Pulmonary artery endothelial cell (primary cell): ENCODE data around the gene ASB18. TPM values are rescaled to one million over a fixed set of nuclear protein-coding genes. Genes with fewer than 3 reads are reported as not detected.

Experiments
- DNase-seq: peaks from one replicate; pipeline ENCODE4 v3.0.0-alpha.2; 2011; ENCODE audit warnings: low read depth, low spot score
- total RNA-seq: library from RNA; depleted of rRNA; stranded (reverse); fragments of >200 nt; gene quantifications from 2 replicates; pipeline ENCODE4 v1.2.3, GENCODE V29; 2014

Gene ASB18
- total RNA-seq, 1 donor from 2014 or later = not detected

DNA sequence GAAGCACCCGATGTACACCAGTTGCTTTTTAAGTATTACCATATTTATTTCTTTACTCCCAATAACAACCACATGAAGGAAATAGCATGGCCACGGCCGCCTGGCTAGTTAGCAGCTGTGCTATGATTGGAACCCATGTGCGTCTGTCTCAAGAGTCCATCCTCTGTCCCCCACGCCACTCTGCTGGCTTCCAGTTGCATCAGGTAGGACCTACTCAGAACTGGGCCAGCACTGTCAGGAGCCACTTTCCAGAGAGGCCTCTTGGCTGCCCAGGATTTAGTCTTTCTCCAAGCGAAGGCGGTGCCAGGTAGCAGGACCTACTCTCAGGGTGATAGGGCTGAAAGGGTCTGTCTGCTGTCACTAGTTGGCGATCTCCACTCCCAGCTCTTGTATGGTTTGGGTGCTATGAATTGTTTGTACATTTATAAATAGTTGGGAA, 22.1 kb downstream of the ASB18 start:
- no peak for DNase-seq

DNA sequence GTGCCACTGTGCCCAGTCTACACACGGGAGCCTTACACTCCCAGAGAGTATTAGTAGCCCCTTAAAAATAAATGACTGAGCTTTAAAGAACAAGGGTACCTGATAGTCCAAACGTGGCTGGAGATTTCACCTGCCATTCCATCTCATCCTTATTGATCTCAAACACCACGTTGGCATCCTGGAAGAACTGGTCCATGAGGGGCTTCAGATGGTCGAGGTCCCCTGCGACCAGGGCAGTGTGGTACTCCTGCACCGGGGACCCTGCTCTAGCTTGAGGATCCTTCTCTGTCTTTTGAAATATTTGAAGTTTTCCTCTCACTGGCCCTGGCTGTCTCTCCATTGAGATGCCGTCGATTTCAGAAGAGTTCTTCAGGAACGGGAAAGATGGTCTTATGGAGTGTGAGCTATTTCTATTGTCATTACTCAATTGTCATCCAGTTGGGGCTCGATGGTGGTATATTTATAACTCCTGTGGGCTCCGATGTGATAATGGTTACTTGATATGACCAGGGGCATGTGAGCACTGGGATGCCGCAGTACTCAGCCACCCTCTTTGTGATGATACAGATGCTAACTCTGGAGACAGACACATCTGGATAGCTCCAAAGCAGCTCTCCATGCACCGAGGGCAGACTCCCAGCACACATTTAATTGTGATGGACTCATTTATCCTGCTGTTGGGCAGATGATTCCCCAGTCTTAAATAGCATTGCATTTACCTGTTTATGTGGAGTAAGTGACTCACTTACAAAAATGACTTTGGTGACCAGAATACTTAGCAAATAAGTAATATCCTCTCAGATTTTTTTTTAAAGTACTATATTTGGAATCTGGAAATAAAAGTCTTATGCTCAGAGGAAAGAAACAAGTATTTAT, 22.8 kb downstream of the ASB18 start:
- no peak for DNase-seq

DNA sequence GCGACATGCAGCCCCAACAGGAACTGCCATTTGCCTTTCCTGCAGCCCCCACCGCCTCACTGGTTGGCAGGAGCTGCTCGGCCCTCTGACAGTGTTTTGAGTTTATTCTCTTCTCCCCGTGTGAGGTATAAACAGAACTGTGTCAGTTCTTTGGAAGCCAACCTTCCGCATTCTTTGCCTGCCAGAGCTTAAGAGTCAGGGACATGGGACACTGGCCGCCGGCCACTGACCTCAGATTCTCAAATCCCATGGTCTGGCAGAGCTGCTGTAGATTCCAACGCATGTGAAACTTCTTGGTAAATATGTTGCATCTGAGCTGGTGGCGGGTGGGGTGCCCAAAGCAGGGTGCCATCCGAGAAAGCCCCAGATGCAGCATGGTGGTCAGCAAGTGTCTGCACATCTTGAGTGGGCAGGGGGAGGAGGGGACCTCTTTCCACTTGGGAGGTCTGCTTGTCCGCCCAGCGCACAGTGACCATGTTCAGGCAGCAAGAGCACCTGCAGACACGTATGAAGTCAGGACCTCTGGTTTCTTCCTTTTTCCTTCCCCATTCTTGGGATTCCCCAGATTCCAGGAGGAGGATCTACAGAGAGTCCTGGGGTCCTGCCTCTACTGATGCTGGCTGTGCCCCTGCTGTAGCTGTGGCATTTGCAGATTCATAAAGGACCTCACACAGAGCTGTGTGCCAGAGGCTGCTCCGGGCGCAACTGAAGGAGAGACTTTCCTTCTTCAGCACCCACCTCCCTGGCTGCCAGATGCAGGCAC, 23.8 kb downstream of the ASB18 start:
- no peak for DNase-seq

DNA sequence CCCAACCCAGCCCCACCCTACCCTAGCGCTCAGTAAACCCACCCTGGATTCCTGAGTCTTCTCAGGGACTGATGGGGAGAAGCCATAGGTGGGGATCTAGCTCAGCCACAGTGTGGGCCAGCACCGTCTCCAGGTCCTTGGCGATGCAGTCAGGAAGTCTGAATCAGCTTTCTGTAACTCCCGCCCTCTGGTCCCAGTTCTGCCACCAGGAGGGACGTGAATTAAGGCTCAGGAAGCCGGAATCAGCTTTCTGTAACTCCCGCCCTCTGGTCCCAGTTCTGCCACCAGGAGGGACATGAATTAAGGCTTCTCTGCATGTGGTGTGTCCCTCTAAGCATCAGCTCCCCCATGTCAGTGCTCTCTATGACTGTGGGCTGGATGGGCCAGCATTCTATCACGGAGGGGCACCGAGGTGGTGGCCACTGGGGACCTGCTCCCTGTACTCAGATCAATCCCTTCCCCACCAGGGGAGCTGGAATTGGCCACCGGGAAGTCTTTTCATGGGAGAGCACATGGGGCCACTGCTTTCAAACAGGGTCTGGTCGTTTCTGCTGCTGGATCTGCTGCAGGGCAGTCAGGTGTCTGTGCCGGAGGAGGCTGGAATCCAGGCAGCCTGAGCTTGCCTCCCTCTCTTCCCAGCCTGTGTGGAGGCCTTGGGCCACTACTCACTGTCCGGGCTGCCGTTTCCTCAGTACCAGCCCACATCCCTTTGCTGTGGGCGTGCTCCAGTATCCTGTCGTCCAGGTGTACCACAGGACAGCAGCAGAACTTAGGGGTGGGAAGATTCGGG, 24.7 kb downstream of the ASB18 start:
- no peak for DNase-seq

DNA sequence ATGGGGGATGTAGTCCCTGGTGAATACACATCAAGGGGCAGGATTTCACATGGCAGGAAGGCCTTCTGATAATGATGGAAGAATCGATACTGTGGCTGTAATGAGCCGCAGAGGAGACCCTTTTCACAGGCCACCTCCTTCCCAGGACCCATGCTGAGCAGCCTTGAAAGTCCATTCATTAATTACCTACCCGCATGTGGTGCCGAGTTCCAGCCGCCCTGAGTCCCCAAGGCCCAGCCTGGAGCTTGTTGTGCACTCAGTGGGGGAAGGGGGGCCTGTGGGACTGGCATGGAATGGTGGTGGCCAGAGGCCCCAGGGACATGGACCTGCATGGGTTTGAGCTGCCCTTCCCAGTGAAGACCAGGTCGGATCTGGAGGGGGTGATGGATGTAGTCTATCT, 25.5 kb downstream of the ASB18 start:
- no peak for DNase-seq

DNA sequence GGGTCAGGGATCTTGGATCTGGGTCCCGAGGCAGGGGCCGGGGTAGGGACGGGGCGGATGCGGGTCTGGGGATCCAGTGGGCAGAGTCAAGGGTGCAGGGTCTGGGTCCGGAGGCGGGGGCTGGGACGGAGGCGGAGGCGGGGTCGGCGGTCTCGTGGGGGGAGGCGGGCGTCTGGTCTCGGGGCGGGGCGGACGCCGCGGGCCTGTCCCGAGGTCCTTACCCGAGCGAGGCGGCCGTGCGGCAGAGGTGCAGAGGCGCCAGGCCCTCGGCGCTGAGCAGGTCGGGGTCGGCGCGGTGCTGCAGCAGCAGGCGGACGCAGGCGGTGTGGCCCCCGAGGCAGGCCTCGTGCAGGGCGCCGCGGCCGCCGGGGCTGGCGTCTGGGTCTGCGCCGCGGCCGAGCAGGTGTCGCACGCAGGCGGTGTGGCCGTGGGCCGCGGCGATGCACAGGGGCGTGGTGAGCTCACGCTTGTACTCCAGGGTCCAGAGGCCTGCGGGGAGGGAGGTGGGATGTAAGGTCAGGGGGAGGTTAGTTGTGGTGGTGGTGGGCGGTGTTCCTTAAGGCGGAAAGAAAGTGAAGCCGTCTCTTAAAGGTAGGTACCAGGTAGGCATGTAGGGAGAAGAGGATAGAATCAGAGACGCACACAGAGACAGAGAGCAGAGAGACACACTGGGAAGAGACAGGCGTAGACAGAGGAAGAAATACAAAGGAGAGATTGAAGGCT, 26.6 kb downstream of the ASB18 start:
- DNase-seq = no peak

DNA sequence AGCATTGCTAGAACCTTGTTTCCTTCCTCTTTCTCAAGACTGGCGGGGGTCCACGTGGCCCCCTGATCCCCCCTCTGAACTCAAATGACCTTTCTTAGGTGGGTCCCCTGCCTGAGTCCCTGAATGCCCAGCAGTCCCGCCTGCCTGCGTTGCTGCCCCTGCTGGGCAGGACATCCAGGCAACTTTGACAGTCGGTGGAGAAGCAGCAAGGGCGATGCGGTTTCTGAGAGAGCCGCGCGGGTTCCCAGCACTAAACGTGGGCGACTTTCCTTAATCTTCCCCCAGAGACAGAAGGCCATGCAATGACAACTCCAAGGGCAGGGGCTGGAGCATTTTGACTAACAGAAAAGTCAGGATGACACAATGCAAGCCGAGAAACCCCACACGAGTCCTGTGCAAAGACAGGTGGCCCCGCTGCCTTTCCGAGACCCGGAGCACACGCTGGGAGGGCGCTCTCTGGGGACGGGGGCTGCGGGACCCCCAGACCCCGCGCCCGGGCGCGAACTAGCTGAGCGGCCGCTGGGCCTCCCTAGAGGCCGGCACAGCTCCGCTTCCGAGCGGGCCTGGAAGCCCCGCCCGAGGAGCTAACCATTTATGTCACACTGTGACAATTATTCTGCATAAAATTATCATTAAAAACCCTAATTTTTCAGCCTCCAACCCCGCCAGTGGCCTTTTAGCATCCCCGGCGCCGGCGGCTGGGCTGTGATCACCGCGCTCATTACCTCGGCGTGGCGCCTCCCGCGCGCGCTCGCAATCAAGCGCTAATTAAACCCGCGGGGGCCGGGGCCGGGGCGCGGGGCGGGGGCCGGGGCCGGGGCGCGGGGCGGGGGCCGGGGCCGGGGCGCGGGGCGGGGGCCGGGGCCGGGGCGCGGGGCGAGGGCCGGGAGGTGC, 27.4 kb downstream of the ASB18 start:
- no peak for DNase-seq

DNA sequence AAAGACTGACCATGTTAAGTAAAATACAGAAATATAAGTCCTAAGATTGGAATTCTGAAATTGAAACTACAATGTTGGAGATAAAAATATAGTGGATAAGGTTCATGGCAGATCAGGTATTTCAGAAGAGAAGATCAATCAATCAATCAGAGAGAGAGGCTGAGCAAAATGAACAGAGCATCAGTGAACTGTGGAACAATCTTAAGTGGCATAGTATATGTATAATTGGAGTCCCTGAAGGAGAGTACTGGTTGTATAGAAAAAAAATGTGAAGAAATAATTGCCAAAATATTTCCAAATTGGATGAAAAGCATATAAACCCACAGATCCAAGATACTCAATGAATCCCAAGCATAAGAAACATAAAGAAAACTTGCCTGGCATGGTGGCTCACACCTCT, 35.0 kb downstream of the ASB18 start:
- DNase-seq = no peak

DNA sequence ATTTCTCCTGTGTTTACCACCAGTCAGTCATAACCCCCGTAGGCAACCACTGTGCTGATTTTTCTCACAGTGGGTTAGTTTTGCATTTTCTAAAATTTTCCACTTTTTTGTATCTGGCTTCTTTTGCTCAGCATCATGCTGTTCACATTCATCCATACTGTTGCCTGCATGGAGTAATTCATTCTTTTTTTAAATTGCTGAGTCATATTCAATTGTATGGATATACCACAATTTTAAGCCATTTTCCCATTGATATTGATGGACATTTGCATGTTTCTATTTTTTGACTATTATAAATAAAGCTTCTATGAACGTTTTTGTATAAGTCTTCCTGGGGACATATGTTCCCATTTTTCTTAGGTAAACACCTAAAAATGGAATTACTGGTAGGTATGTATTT, 40.5 kb downstream of the ASB18 start:
- DNase-seq = no peak

DNA sequence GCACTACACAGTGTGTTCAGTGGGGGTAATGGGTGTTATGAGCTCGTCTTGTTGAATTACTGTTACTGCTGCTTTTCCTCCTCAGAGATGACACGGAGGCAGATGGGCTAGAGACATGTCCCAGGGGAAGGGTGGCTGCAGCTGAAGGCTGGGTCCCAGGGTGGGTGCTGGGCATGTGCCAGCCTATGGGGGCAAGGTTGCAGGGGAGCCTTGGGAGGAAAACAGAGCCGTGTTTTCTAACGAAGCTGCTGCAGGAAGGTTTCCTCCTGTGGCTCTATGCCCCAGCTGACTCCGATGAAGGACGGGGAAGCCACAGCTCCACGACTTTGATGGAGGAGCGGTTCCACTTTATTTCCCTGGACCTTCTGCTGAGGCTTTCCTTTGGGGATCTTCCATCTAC, 42.4 kb downstream of the ASB18 start:
- no peak for DNase-seq

DNA sequence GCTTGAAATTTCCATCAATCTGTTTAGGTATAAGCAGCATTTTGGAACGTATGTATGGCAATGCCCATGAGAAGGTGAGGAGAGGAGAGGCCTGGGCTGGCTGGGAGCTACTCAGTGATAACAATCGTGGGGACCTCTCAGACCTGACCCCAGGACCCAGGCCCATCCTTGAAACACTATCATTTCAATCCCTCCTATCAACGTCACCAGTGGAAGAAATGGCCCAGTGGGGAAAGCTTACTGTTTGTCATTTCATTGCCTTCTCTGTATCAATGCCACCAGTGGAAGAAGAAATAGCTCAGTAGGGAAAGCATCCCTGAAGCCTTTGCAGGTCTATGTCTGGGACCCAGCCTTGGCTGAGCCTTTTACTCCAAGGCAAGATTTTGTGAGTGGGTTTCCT, 44.8 kb downstream of the ASB18 start:
- DNase-seq = no peak

DNA sequence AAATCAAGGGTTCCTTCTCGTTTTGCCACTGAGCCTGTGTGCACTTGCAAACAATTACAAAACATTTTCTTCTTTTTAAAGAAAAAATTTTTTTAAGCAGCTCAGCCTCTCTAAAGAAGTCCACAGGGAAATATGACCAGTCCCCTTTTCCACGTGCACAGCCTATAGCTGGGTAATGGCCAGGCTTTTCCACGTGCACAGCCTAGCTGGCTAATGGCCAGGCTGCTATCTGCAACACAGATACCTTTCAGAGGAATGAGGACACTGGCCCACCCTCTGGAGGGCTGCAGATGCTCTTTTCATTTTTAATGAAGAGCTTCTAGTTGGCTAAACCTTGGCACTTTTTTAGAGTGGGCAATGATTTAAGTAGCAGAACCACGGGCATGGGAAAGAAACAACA, 46.3 kb downstream of the ASB18 start:
- no peak for DNase-seq

DNA sequence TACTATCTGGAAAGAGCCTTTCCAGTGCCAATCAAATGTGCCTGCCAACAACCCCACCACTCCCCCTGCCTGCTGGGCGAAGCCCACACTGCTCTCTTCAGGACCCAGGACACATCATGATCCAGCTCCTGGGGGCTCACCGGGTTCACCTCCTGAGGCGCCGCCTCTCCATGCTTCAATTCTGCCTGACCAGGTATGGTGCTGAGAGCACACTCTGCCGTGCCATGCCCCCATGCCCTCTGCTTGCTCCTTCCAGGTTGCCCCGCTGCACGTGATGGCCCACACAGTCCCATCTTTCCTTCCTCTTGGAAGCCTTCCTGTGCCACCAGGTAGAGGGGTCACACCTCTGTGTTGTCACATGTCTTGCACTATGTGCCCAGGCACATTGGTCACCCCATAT, 47.5 kb downstream of the ASB18 start:
- DNase-seq = no peak

DNA sequence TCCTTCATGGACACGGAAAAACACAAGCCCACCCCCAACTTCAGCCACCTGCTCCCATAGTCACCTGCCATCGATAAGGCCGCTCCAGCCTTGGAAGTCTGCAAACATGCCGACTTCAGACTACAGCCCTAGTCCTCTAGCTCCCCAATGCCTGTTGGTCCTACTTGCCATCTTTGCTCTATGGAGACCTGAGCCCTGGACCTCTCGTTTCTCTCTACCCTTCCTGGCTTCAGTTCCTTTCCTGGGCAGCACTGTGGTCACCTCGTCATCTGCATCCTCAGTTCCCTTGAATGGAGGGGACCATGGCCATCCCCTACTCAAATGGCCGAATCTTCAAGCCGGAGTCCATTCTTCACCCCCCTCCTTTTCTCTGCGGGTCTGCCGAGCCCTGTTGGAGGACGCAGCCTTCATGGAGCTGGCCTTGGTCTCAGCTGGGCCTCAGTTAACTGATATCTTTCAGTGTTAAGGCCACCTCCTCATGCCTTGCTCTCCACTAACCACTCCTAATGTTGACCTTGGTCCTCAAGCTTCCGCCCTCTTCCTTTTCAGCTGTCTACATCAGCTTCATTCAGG, 48.4 kb downstream of the ASB18 start:
- no peak for DNase-seq

DNA sequence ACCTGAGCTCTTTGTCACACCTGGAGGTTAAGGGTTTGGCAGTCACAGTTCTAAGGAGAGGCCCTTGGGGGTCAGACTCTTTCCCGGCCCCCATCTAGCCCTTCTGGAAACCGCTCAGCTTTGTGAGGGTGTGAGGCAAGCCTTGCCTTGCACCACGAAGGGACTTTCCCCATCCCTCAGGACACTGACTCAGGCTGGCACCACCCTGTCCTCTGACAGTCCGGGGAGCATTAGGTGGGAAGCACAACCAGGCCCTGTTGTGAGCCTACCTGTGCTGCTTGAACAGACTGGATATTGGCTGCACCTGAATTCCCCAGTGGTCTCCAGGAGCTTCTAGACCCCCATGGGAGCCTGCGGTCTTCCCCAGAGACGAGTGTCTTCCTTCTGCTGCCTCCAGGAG, 49.0 kb downstream of the ASB18 start:
- no peak for DNase-seq

DNA sequence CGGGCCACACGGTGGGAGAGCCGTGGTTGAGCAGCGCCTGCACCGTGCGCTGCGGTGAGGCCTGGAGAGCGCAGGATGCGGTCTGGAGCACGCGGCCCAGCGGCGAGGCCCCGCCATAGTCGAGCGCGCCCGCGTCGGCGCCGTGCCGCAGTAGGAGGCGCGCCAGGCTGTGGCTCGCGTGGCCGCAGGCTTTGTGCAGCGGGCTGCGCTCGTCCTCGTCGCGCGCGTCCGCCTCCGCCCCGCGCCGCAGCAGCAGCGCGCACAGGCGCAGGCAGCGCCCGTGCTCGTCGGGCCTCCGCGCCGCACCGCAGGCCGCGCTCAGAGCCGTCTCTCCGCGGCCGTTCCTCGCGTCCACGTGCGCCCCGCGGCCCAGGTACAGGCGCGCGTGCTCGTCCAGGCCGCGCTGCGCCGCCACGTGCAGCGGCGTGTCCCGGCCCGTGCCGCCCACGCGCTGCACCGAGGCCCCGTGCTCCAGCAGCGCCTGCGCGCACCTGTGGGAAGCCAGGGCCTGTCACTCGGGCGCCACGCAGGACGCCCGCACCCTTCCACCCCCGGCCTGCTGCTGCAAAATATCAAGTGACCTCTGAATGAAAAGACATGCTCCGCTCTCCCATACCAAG, 49.7 kb downstream of the ASB18 start:
- no peak for DNase-seq

DNA sequence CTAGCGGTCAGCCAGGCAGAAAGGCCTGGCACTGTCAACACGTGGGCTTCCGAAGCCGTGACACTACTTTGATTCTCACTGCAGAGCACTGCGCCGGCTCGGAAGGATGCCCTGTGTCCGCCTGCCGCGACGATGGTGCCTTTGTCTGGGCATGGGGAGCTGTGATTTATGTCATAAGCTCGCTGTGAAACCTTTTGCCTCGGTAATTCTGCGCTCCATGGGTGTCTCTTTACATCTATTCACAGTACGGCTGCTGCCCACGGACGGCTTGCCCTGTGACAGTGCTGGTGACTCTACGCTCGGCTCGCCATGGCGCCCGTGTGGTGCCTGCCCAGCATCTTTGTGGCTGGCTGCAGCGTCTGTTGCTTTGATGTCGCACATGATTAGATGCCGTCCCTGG, 52.9 kb downstream of the ASB18 start:
- DNase-seq = no peak

DNA sequence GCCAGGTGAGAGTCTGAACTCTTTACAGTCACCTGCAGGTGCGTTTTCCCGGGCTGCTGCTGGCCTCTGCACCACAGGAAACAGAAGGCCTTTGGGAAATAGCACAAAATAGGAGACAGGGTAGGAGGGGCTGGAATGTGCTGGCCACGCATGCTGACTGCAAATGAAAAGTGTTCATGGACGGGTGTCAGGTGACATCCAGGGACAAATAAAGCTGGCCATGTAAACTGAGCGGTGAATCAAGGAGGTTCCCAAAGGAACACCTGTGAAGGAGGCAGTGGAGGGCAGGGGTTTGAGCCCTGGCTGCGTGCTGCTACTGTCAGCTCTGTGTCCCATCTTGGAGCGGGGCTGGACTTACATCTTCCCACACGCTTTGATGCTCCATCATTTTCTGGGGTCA, 53.7 kb downstream of the ASB18 start:
- DNase-seq = no peak

DNA sequence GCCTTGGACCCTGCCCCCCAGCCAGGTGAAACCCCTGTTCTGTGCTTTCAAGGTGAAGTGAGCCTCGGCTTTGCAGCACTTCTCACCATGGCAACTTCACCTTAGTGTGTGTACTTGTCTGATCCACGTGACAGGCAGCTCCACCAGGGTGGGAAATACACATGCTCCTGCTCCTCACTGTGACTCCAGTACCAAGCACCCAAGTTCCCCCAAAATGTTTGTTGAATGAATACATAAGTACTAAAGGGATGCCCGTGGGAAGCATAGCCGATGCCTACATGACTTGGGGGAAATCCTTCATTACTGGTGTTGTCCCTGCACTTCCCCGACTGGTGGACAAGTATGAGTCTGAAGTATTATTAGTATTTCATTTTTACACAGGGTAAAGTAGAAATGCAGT, 54.2 kb downstream of the ASB18 start:
- DNase-seq = no peak

DNA sequence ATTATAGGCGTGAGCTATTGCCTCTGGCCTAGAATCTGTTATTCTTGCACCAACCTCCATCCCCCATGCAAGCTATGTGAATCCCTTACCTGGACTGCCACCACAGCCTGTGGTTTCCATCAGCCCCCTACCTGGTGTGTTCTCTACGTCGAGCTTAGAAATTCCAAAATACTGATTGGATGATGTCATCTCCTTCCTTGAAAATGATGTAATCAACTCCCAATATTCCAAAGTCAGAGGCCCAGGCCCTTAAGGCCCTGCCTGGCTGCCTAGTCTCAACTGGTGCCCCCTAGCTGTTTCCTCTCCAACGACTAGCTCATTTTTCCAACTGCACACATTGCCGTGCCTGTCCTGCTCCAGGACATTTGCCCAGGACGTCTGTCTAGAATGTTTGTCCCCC, 54.7 kb downstream of the ASB18 start:
- DNase-seq = no peak
